ENCODE results near the gene SYN1. TPM values are rescaled to one million over a fixed set of nuclear protein-coding genes. Genes with fewer than 3 reads are reported as not detected.

Gene SYN1
- total and polyA plus RNA-seq, 8 donors = 1.0 to 7.2 (median 5.4) TPM

GRCh38 chrX:47574547-47575301, 44.9 kb downstream of the SYN1 start:
- TF ChIP-seq, protein P1, sequence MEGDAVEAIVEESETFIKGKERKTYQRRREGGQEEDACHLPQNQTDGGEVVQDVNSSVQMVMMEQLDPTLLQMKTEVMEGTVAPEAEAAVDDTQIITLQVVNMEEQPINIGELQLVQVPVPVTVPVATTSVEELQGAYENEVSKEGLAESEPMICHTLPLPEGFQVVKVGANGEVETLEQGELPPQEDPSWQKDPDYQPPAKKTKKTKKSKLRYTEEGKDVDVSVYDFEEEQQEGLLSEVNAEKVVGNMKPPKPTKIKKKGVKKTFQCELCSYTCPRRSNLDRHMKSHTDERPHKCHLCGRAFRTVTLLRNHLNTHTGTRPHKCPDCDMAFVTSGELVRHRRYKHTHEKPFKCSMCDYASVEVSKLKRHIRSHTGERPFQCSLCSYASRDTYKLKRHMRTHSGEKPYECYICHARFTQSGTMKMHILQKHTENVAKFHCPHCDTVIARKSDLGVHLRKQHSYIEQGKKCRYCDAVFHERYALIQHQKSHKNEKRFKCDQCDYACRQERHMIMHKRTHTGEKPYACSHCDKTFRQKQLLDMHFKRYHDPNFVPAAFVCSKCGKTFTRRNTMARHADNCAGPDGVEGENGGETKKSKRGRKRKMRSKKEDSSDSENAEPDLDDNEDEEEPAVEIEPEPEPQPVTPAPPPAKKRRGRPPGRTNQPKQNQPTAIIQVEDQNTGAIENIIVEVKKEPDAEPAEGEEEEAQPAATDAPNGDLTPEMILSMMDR (IDR thresholded peaks at IDR 0.05) = no peak
- Histone ChIP-seq H3K36me3 (peaks cover 0 to 23% of the 10 kb centered on the region in 2 donors), H3K27ac (peak overlapping the region; percentile 23 to 53), H3K27me3 (peaks cover 0 to 10% of the 10 kb centered on the region in 2 donors), H3K4me1 (peaks cover 4 to 23% of the 10 kb centered on the region in 2 donors), H3K4me3 (no peak overlapping the region), H3K9me3 (no peaks in the 10 kb centered on the region)
- intact Hi-C loops (cut with DNase I) = no loop called here
- ATAC-seq (no peak), DNase-seq (no peak)

GRCh38 chrX:47574076-47574546, 45.5 kb downstream of the SYN1 start:
- TF ChIP-seq, protein P1 (IDR thresholded peaks at IDR 0.05) = no peak
- Histone ChIP-seq H3K4me1 (peaks cover 3 to 18% of the 10 kb centered on the region in 2 donors), H3K9me3 (no peaks in the 10 kb centered on the region), H3K27me3 (peaks cover 0 to 10% of the 10 kb centered on the region in 2 donors), H3K27ac (peak overlapping the region; percentile 23 to 53), H3K4me3 (no peak overlapping the region), H3K36me3 (peaks cover 0 to 29% of the 10 kb centered on the region in 2 donors)
- intact Hi-C loops (cut with DNase I) = no loop called here
- DNase-seq (no peak), ATAC-seq (peak; percentile 19)

- H3K4me1 ChIP-seq = peaks cover 0 to 12% of the 10 kb centered on the region in 2 donors
- peaks cover 0 to 35% of the 10 kb centered on the region in 2 donors for H3K36me3 ChIP-seq
- no peaks in the 10 kb centered on the region for H3K9me3 ChIP-seq
- DNase-seq (peak in 2 of 4 donors; percentile 60 to 69), ATAC-seq (peak; percentile 32)
- H3K27me3 ChIP-seq = peaks cover 0 to 10% of the 10 kb centered on the region in 2 donors
- TF ChIP-seq, protein P1 (IDR thresholded peaks at IDR 0.05) = no peak
- intact Hi-C loops (cut with DNase I) = no loop called here
- H3K27ac ChIP-seq = peak overlapping the region; percentile 23 to 53
- H3K4me3 ChIP-seq = no peak overlapping the region
These were observed 46.1 kb downstream of the SYN1 start for GRCh38 chrX:47573341-47574075.

- H3K9me3 ChIP-seq = no peaks in the 10 kb centered on the region
- no peak overlapping the region for H3K4me3 ChIP-seq
- peaks cover 0 to 41% of the 10 kb centered on the region in 2 donors for H3K36me3 ChIP-seq
- DNase-seq (no peak), ATAC-seq (no peak)
- H3K27ac ChIP-seq = no peak overlapping the region
- peaks cover 0 to 10% of the 10 kb centered on the region in 2 donors for H3K27me3 ChIP-seq
- intact Hi-C loops (cut with DNase I) = no loop called here
- H3K4me1 ChIP-seq = peaks cover 0 to 6% of the 10 kb centered on the region in 2 donors
- TF ChIP-seq, protein P1 (IDR thresholded peaks at IDR 0.05) = no peak
These were observed 46.8 kb downstream of the SYN1 start for GRCh38 chrX:47572773-47573340.

Measured in left lung (tissue), 10 donors.